Spleen (tissue), 7 donors: ENCODE data around the gene MED12L.

ENCODE experiments used
- POLR2A ChIP-seq, 3 donors: fragments of 450-650 bp; IDR thresholded peaks; one replicate each; pipeline ENCODE4 v1.5.1; 2017; ENCODE audit warnings: antibody characterized with exemption in 3 of 3, mild to moderate bottlenecking in 1 of 3
- POLR2AphosphoS5 ChIP-seq, 3 donors: sonication (generic); formaldehyde crosslinking; IDR thresholded peaks; one replicate each; pipeline ENCODE4 v1.5.1; 2017; ENCODE audit warnings: antibody characterized with exemption in 3 of 3
- TF ChIP-seq, protein P1 (sequence below), 11 experiments: fragments of 200-600 bp in 7 of 11; fragments of 450-650 bp in 4 of 11; sonication (generic) in 4 of 11; IDR thresholded peaks in 8 of 11; conservative IDR thresholded peaks in 3 of 11; 1 replicate in 7 of 11; 2 replicates in 4 of 11; pipeline versions ENCODE4 v1.4.0 to v1.8.0; 2016 to 2021; ENCODE audit warnings: antibody characterized with exemption in 11 of 11, inconsistent platforms in 4 of 11, mild to moderate bottlenecking in 1 of 11
- donor health status: DM: no; HTN: no; CAD: no; lungs with moderate emphysema.
- donor health status: DM: no; HTN: no; CAD: no.
- donor health status: DM: no; HTN: no; CAD: no.

DNA sequence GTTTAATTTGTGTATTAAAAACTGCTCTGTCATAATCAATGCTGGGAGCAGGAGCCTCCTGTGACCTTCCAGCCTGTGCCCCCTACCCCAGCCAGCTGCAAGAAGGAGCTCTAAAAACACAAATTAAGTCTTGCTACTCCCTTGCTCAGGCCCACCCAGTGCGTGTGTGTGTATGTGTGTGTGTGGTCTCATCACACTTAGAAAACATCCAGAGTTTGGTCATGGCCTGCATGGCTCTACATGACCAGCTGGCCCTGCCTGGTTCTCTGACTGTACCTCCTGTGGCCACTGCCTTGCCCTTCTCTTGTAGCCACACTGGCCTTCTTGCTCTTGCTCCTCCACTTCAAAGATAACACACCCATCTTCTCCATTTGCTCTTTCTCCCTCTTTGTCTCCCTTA lies 179.1 kb downstream of the MED12L start:
- no peak for TF ChIP-seq POLR2A (IDR thresholded peaks at IDR 0.05)
- TF ChIP-seq, protein P1, sequence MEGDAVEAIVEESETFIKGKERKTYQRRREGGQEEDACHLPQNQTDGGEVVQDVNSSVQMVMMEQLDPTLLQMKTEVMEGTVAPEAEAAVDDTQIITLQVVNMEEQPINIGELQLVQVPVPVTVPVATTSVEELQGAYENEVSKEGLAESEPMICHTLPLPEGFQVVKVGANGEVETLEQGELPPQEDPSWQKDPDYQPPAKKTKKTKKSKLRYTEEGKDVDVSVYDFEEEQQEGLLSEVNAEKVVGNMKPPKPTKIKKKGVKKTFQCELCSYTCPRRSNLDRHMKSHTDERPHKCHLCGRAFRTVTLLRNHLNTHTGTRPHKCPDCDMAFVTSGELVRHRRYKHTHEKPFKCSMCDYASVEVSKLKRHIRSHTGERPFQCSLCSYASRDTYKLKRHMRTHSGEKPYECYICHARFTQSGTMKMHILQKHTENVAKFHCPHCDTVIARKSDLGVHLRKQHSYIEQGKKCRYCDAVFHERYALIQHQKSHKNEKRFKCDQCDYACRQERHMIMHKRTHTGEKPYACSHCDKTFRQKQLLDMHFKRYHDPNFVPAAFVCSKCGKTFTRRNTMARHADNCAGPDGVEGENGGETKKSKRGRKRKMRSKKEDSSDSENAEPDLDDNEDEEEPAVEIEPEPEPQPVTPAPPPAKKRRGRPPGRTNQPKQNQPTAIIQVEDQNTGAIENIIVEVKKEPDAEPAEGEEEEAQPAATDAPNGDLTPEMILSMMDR (IDR thresholded peaks at IDR 0.05 in 8 of 11, conservative IDR thresholded peaks at IDR 0.05 in 3 of 11), result no peak
- no peak for TF ChIP-seq POLR2AphosphoS5 (IDR thresholded peaks at IDR 0.05)
